Testis (tissue), 3 donors: ENCODE data around the gene GRID2. TPM values are rescaled to one million over a fixed set of nuclear protein-coding genes. Genes with fewer than 3 reads are reported as not detected.

Experiments used
- DNase-seq: peaks from one replicate; pipeline ENCODE4 v3.0.0-alpha.2; 2019
- H3K27ac ChIP-seq, 2 donors: fragments of 200-600 bp; sonication (generic); one replicate each; pipeline ENCODE4 v1.5.1; 2019
- H3K27me3 ChIP-seq: fragments of 200-600 bp; sonication (generic); one replicate; pipeline ENCODE4 v1.5.1; 2019
- H3K36me3 ChIP-seq: fragments of 200-600 bp; sonication (generic); one replicate; pipeline ENCODE4 v1.5.1; 2017; ENCODE audit warnings: low read depth; ENCODE audit errors: missing control alignments
- H3K4me1 ChIP-seq: fragments of 200-600 bp; sonication (generic); one replicate; pipeline ENCODE4 v1.5.1; 2019
- H3K4me3 ChIP-seq, 2 donors: fragments of 200-600 bp; sonication (generic); one replicate each; pipeline ENCODE4 v1.5.1; 2017 to 2019
- H3K9me3 ChIP-seq: fragments of 200-600 bp; sonication (generic); one replicate; pipeline ENCODE4 v1.5.1; 2017
- CTCF ChIP-seq, 3 experiments: fragments of 450-650 bp in 2 of 3; fragments of 200-600 bp in 1 of 3; sonication (generic) in 1 of 3; IDR thresholded peaks; one replicate each; pipeline ENCODE4 v1.5.1; 2016 to 2019; ENCODE audit warnings: antibody characterized with exemption in 3 of 3, mild to moderate bottlenecking in 2 of 3, moderate library complexity in 1 of 3
- POLR2A ChIP-seq: fragments of 450-650 bp; IDR thresholded peaks from one replicate; pipeline ENCODE4 v1.6.1; 2017; ENCODE audit warnings: antibody characterized with exemption, mild to moderate bottlenecking, moderate library complexity
- WGBS, 2 donors: methylation state at CpG; one replicate each; pipeline ENCODE4 v1.1.5; 2018; 5-methylcytosine and 5-hydroxymethylcytosine counted together
- intact Hi-C: fragments of 100-400 bp; cut with DNase I; formaldehyde crosslinking; loops from one replicate; pipeline ENCODE4 v1.15.1; 2023; ENCODE audit warnings: low total_unique reads
- polyA plus RNA-seq: library from polyadenylated mRNA; stranded (reverse); fragments of 350-450 nt; fragmentation: Illumina TruSeq; extraction: RNeasy Lipid Tissue Mini Kit (QIAGEN cat#74804); gene quantifications from one replicate; pipeline ENCODE4 v1.2.3, GENCODE V29; 2014; ENCODE audit warnings: low read depth, low replicate concordance; ENCODE audit not compliant: insufficient read depth
- total RNA-seq, 2 donors: library from RNA; depleted of rRNA; stranded (reverse); fragments of >200 nt; gene quantifications; one replicate each; pipeline ENCODE4 v1.2.3, GENCODE V29; 2016

Gene GRID2
- total and polyA plus RNA-seq, 3 donors from 2014 or later, result 27.1 to 34.6 (median 32.7) TPM

DNA sequence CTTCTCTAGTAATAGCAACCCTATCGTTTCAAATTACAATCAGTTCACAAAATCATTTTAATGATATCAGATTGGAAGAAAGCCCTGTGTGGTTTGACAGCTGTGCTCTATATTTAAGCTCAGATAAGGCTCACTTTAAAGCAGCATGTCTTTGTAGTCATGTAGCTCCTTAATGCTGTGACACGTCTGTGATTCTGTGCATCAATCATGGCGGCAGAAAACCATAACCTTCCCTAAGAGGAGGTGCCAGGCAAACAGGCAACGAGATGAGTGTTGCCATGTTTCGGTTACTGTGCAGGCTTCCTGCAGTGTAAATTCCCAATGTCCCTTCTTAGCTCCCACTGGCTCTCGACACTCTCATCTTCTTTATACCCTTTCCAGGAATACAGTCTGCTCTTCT, 212.7 kb downstream of the GRID2 start:
- Histone ChIP-seq H3K36me3 (no peaks in the 10 kb centered on the region), H3K27ac (no peak overlapping the region), H3K9me3 (no peaks in the 10 kb centered on the region), H3K4me1 (no peaks in the 10 kb centered on the region), H3K27me3 (no peaks in the 10 kb centered on the region), H3K4me3 (no peak overlapping the region)
- intact Hi-C loops, result no loop called here
- DNase-seq, result no peak
- TF ChIP-seq CTCF (IDR thresholded peaks at IDR 0.05), result no peak
- no peak for TF ChIP-seq POLR2A
- 78 to 86% methylated on average over 6 of the region's 6 CpGs for WGBS, 2 donors

- 88 to 89% methylated on average over 3 of the region's 3 CpGs for WGBS, 2 donors
These were observed 216.0 kb downstream of the GRID2 start for GRCh38 chr4:92519727-92520126.

DNA sequence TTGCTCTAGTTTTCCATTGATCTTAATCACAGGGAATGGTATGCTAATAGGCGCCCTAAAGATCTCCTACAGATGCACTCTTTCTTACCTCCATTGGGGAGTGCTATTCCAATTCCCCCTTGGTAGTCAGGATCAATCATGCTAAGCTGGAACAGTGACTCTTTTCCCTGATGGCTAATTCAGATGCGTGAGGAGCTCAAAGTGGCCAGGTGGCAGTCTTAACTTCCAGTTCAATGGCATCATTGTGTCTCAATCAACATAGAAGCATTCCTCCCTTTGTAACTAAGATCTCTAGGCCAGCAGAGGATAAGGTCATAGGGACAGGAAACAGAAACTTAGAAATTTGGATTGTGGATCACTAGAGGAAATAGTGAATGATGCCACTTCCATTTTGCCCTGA, 216.8 kb downstream of the GRID2 start:
- H3K4me3 ChIP-seq, result no peak overlapping the region
- TF ChIP-seq CTCF (IDR thresholded peaks at IDR 0.05), result no peak
- no peak for TF ChIP-seq POLR2A
- no peak for DNase-seq
- H3K9me3 ChIP-seq, result no peaks in the 10 kb centered on the region
- H3K4me1 ChIP-seq, result no peaks in the 10 kb centered on the region
- H3K27me3 ChIP-seq, result no peaks in the 10 kb centered on the region
- no peaks in the 10 kb centered on the region for H3K36me3 ChIP-seq
- WGBS, 2 donors, result 79 to 81% methylated on average over 2 of the region's 2 CpGs
- intact Hi-C loops, result no loop called here
- H3K27ac ChIP-seq, result no peak overlapping the region

More at GRCh38 chr4:92519727-92520126, 216.0 kb downstream of the GRID2 start:
- no peaks in the 10 kb centered on the region for H3K4me1 ChIP-seq
- intact Hi-C loops, result no loop called here
- no peak overlapping the region for H3K27ac ChIP-seq
- no peaks in the 10 kb centered on the region for H3K36me3 ChIP-seq
- no peaks in the 10 kb centered on the region for H3K9me3 ChIP-seq
- DNase-seq, result no peak
- TF ChIP-seq POLR2A, result no peak
- no peak for TF ChIP-seq CTCF (IDR thresholded peaks at IDR 0.05)
- no peak overlapping the region for H3K4me3 ChIP-seq
- no peaks in the 10 kb centered on the region for H3K27me3 ChIP-seq

- intact Hi-C loops, result no loop called here
- WGBS, 2 donors, result 79 to 81% methylated on average over 2 of the region's 2 CpGs
- DNase-seq, result no peak
- no peaks in the 10 kb centered on the region for H3K9me3 ChIP-seq
- H3K27me3 ChIP-seq, result no peaks in the 10 kb centered on the region
- no peak overlapping the region for H3K27ac ChIP-seq
- no peaks in the 10 kb centered on the region for H3K4me1 ChIP-seq
- H3K4me3 ChIP-seq, result no peak overlapping the region
- H3K36me3 ChIP-seq, result no peaks in the 10 kb centered on the region
- TF ChIP-seq POLR2A (no peak), CTCF (IDR thresholded peaks at IDR 0.05) (no peak)
These were observed 218.2 kb downstream of the GRID2 start for GRCh38 chr4:92521941-92522340.

DNA sequence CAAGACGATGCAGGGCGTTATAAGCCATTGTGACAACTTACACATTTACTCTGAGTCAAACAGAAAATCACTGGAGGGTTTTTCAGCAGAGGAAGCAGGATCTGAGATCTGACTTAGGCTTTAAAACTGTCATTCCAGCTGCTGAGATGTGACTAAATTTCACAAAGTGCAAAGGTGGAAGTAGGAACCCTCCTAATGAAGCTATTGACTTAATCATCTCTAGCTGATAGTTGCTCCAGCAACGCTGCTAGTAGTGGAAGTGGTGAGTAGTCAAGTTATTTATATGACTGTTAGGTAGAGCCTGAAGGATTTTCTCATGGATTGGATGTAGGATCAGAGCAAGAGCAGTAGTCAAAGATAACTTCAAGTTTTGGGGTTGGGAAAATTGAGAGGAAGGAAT, 218.6 kb downstream of the GRID2 start:
- no peak overlapping the region for H3K27ac ChIP-seq
- TF ChIP-seq CTCF (IDR thresholded peaks at IDR 0.05) (no peak), POLR2A (no peak)
- intact Hi-C loops, result no loop called here
- no peaks in the 10 kb centered on the region for H3K4me1 ChIP-seq
- WGBS, 2 donors, result 52 to 53% methylated on average over 3 of the region's 3 CpGs
- H3K4me3 ChIP-seq, result no peak overlapping the region
- DNase-seq, result no peak
- H3K9me3 ChIP-seq, result no peaks in the 10 kb centered on the region
- no peaks in the 10 kb centered on the region for H3K27me3 ChIP-seq
- no peaks in the 10 kb centered on the region for H3K36me3 ChIP-seq
